GM18511 (cell line): ENCODE results near the gene SMIM1.
A peak's percentile ranks its signal among the peaks of the same experiment; 100 is the strongest.
"Not testable (repeated sequence)": the region's sequence is repeated elsewhere in the genome, so short reads cannot be mapped to it uniquely, and the experiment has no call there.

ENCODE experiments used
- ATAC-seq: cut with Tn5 transposase; IDR thresholded peaks from one replicate; pipeline ENCODE4 v1.9.1; 2021; ENCODE audit warnings: mild to moderate bottlenecking, moderate library complexity; ENCODE audit not compliant: unreplicated experiment

The SMIM1 gene

GRCh38 chr1:3772715-3773571, at the start of gene SMIM1:
TSS of gene SMIM1 (plus strand) at chr1:3772749. CDS start at chr1:3775374, 2,625 bp downstream.
- ATAC-seq = peak; percentile 13

GRCh38 chr1:3722846-3723245, 49.7 kb upstream of the SMIM1 start:
- ATAC-seq = no peak

- ATAC-seq = not testable (repeated sequence)
Observed at GRCh38 chr1:3724416-3725030, 48.0 kb upstream of the SMIM1 start.

GRCh38 chr1:3725366-3725765, 47.2 kb upstream of the SMIM1 start:
- ATAC-seq = no peak

- no peak for ATAC-seq
Observed at GRCh38 chr1:3727042-3727824, 45.3 kb upstream of the SMIM1 start.

GRCh38 chr1:3727825-3728776, 44.4 kb upstream of the SMIM1 start:
- ATAC-seq = no peak

GRCh38 chr1:3729594-3730542, 42.7 kb upstream of the SMIM1 start:
- no peak for ATAC-seq

GRCh38 chr1:3730543-3731247, 41.9 kb upstream of the SMIM1 start:
- no peak for ATAC-seq

- no peak for ATAC-seq
Observed at GRCh38 chr1:3731583-3732433, 40.7 kb upstream of the SMIM1 start.

- no peak for ATAC-seq
Observed at GRCh38 chr1:3732434-3733093, 40.0 kb upstream of the SMIM1 start.

- ATAC-seq = no peak
Observed at GRCh38 chr1:3733094-3733882, 39.3 kb upstream of the SMIM1 start.

- ATAC-seq = no peak
Observed at GRCh38 chr1:3733883-3734589, 38.5 kb upstream of the SMIM1 start.

GRCh38 chr1:3734602-3735001, 37.9 kb upstream of the SMIM1 start:
- ATAC-seq = no peak

- no peak for ATAC-seq
Observed at GRCh38 chr1:3735027-3735681, 37.4 kb upstream of the SMIM1 start.

- ATAC-seq = no peak
Observed at GRCh38 chr1:3735688-3736087, 36.9 kb upstream of the SMIM1 start.
